HEK293 (cell line): ENCODE data around the gene NRSN2.

Experiments used
- CTCF ChIP-seq: fragments of 450-650 bp; formaldehyde crosslinking; IDR thresholded peaks from 2 replicates; pipeline ENCODE4 v1.5.1; 2016; ENCODE audit warnings: missing biosample characterization, missing genetic modification characterization
- KLF1 ChIP-seq: fragments of 450-650 bp; formaldehyde crosslinking; IDR thresholded peaks from 2 replicates; pipeline ENCODE4 v1.5.1; 2016; ENCODE audit warnings: missing biosample characterization, missing genetic modification characterization
- KLF10 ChIP-seq: fragments of 450-650 bp; IDR thresholded peaks from 2 replicates; pipeline ENCODE4 v1.5.1; 2018; ENCODE audit warnings: missing biosample characterization, mild to moderate bottlenecking, missing genetic modification characterization
- PRDM1 ChIP-seq: fragments of 450-650 bp; formaldehyde crosslinking; IDR thresholded peaks from 2 replicates; pipeline ENCODE4; 2016; ENCODE audit warnings: missing biosample characterization, missing genetic modification characterization
- RBAK ChIP-seq: fragments of 450-650 bp; formaldehyde crosslinking; IDR thresholded peaks from 2 replicates; pipeline ENCODE4 v1.5.1; 2016; ENCODE audit warnings: missing biosample characterization, missing genetic modification characterization
- TSHZ1 ChIP-seq: fragments of 450-650 bp; formaldehyde crosslinking; IDR thresholded peaks from 2 replicates; pipeline ENCODE4 v1.5.1; 2016; ENCODE audit warnings: missing biosample characterization, missing genetic modification characterization, borderline replicate concordance
- ZBTB48 ChIP-seq: fragments of 450-650 bp; formaldehyde crosslinking; IDR thresholded peaks from 2 replicates; pipeline ENCODE4 v1.5.1; 2016; ENCODE audit warnings: missing biosample characterization, missing genetic modification characterization
- ZNF221 ChIP-seq: fragments of 450-650 bp; formaldehyde crosslinking; IDR thresholded peaks from 2 replicates; pipeline ENCODE4 v1.5.1; 2017; ENCODE audit warnings: missing biosample characterization, missing genetic modification characterization, borderline replicate concordance
- ZNF280D ChIP-seq: fragments of 450-650 bp; formaldehyde crosslinking; IDR thresholded peaks from 2 replicates; pipeline ENCODE4 v1.5.1; 2016; ENCODE audit warnings: missing biosample characterization, missing genetic modification characterization
- ZNF37A ChIP-seq: fragments of 450-650 bp; IDR thresholded peaks from 2 replicates; pipeline ENCODE4 v1.5.1; 2018; ENCODE audit warnings: missing biosample characterization, missing genetic modification characterization
- ZNF449 ChIP-seq: fragments of 450-650 bp; formaldehyde crosslinking; IDR thresholded peaks from 2 replicates; pipeline ENCODE4 v1.5.1; 2017; ENCODE audit warnings: missing biosample characterization, mild to moderate bottlenecking, missing genetic modification characterization, moderate library complexity
- ZNF488 ChIP-seq: fragments of 450-650 bp; formaldehyde crosslinking; IDR thresholded peaks from 2 replicates; pipeline ENCODE4 v1.5.1; 2016; ENCODE audit warnings: missing biosample characterization, missing genetic modification characterization
- ZNF518A ChIP-seq: fragments of 450-650 bp; formaldehyde crosslinking; conservative IDR thresholded peaks from 2 replicates; pipeline ENCODE4 v1.5.1; 2016; ENCODE audit warnings: low read depth, missing biosample characterization, missing genetic modification characterization
- ZNF530 ChIP-seq: fragments of 450-650 bp; formaldehyde crosslinking; IDR thresholded peaks from 2 replicates; pipeline ENCODE4 v1.5.1; 2016; ENCODE audit warnings: low read depth, missing biosample characterization, missing genetic modification characterization
- ZNF560 ChIP-seq: fragments of 450-650 bp; formaldehyde crosslinking; IDR thresholded peaks from 2 replicates; pipeline ENCODE4 v1.5.1; 2017; ENCODE audit warnings: missing biosample characterization, missing genetic modification characterization, borderline replicate concordance
- ZNF561 ChIP-seq: fragments of 450-650 bp; IDR thresholded peaks from 2 replicates; pipeline ENCODE4 v1.5.1; 2018; ENCODE audit warnings: missing biosample characterization, missing genetic modification characterization, borderline replicate concordance
- ZNF610 ChIP-seq: fragments of 450-650 bp; formaldehyde crosslinking; IDR thresholded peaks from 2 replicates; pipeline ENCODE4 v1.5.1; 2016; ENCODE audit warnings: missing biosample characterization, missing genetic modification characterization, borderline replicate concordance
- ZNF664 ChIP-seq: fragments of 450-650 bp; formaldehyde crosslinking; IDR thresholded peaks from 2 replicates; pipeline ENCODE4 v1.5.1; 2016; ENCODE audit warnings: missing biosample characterization, missing genetic modification characterization
- ZNF692 ChIP-seq: fragments of 450-650 bp; formaldehyde crosslinking; IDR thresholded peaks from 2 replicates; pipeline ENCODE4 v1.5.1; 2016; ENCODE audit warnings: missing biosample characterization, missing genetic modification characterization
- ZNF777 ChIP-seq: fragments of 450-650 bp; formaldehyde crosslinking; IDR thresholded peaks from 2 replicates; pipeline ENCODE4 v1.5.1; 2017; ENCODE audit warnings: missing biosample characterization, missing genetic modification characterization, borderline replicate concordance
- ZSCAN16 ChIP-seq: fragments of 450-650 bp; formaldehyde crosslinking; IDR thresholded peaks from 2 replicates; pipeline ENCODE4 v1.5.1; 2016; ENCODE audit warnings: missing biosample characterization, missing genetic modification characterization

NRSN2 gene

GRCh38 chr20:341682-342081, 5.2 kb upstream of the NRSN2 start (continued):
- no peak for TF ChIP-seq CTCF (tag by site-specific recombination)
- TF ChIP-seq ZNF777 (tag by site-specific recombination), result no peak
- TF ChIP-seq ZNF692 (tag by site-specific recombination), result peak; percentile 57; the same call in 1 of the 2 replicates
- TF ChIP-seq ZNF280D, result peak; percentile 99
- no peak for TF ChIP-seq ZSCAN16
- no peak for TF ChIP-seq ZBTB48 (tag by site-specific recombination)
- 0 out of 2 replicates have a peak, but pooled peaks have one; percentile 25 for TF ChIP-seq KLF10 (tag by site-specific recombination)
- no peak for TF ChIP-seq TSHZ1
- TF ChIP-seq ZNF561 (tag by site-specific recombination), result no peak
- TF ChIP-seq ZNF530 (tag by site-specific recombination), result no peak
- TF ChIP-seq ZNF488 (tag by site-specific recombination), result no peak
- TF ChIP-seq RBAK (tag by site-specific recombination), result no peak
- TF ChIP-seq KLF1, result no peak
- TF ChIP-seq ZNF221 (tag by site-specific recombination), result no peak
- no peak for TF ChIP-seq ZNF560 (tag by site-specific recombination)
- peak; percentile 93 for TF ChIP-seq ZNF449 (tag by site-specific recombination)
- TF ChIP-seq ZNF664, result no peak
- no peak for TF ChIP-seq PRDM1
- TF ChIP-seq ZNF37A (tag by site-specific recombination), result no peak
- peak; percentile 68 for TF ChIP-seq ZNF518A (tag by site-specific recombination)
- peak; percentile 46; the same call in 1 of the 2 replicates for TF ChIP-seq ZNF610 (tag by site-specific recombination)
